OCI-LY3 (cell line): Measurements from ENCODE around the gene PGA4.
A peak's percentile ranks its signal among the peaks of the same experiment; 100 is the strongest.

Experiments
- H2AFZ ChIP-seq: fragments of 200-600, 300-600 bp; shearing (Covaris generic); 2 replicates; pipeline ENCODE4 v1.6.0; 2014; ENCODE audit warnings: antibody characterized with exemption, low read depth, low read length
- H3K27ac ChIP-seq: fragments of 200-600, 300-600 bp; sonication (generic); 2 replicates; pipeline ENCODE4 v1.5.1; 2014; ENCODE audit warnings: mild to moderate bottlenecking, low read length, moderate library complexity, mixed read lengths
- H3K27me3 ChIP-seq: fragments of 200-600, 300-600 bp; sonication (generic); 2 replicates; pipeline ENCODE4 v1.6.1; 2014; ENCODE audit warnings: low read depth, low read length, mixed read lengths
- H3K36me3 ChIP-seq: fragments of 200-600, 300-600 bp; sonication (generic); replicated peaks from 2 replicates; pipeline ENCODE3; 2014; ENCODE audit warnings: low read depth, low read length, mixed read lengths
- H3K4me1 ChIP-seq: fragments of 300-600, 200-600 bp; sonication (generic); 2 replicates; pipeline ENCODE4 v1.6.1; 2014; ENCODE audit warnings: low read length, mixed read lengths
- H3K4me2 ChIP-seq: fragments of 200-600, 300-600 bp; sonication (generic); 2 replicates; pipeline ENCODE4 v1.6.1; 2014; ENCODE audit warnings: low read length, mixed read lengths
- H3K4me3 ChIP-seq: fragments of 300-600, 200-600 bp; sonication (generic); 2 replicates; pipeline ENCODE4 v1.5.1; 2014; ENCODE audit warnings: antibody characterized with exemption, mild to moderate bottlenecking, low read length, moderate library complexity
- H3K79me2 ChIP-seq: fragments of 300-600, 200-600 bp; shearing (Covaris generic); 2 replicates; pipeline ENCODE4 v1.6.1; 2014; ENCODE audit warnings: mild to moderate bottlenecking, low read length, mixed read lengths
- H3K9ac ChIP-seq: fragments of 300-600, 200-600 bp; shearing (Covaris generic); 2 replicates; pipeline ENCODE4 v1.6.0; 2014; ENCODE audit warnings: mild to moderate bottlenecking, low read length, moderate library complexity
- H3K9me3 ChIP-seq: fragments of 200-600, 300-600 bp; shearing (Covaris generic); 2 replicates; pipeline ENCODE4 v1.6.1; 2014; ENCODE audit warnings: low read length, mixed read lengths; ENCODE audit not compliant: insufficient read depth
- H4K20me1 ChIP-seq: fragments of 200-600, 300-600 bp; sonication (generic); 2 replicates; pipeline ENCODE4 v1.6.1; 2016; ENCODE audit warnings: low read length, mixed read lengths; ENCODE audit not compliant: insufficient read depth
- EZH2phosphoT487 ChIP-seq: fragments of 200-600 bp; shearing (Covaris generic); IDR thresholded peaks from 2 replicates; pipeline ENCODE4 v1.6.1; 2018; ENCODE audit warnings: antibody characterized with exemption, mixed run types, low read depth
- TF ChIP-seq, protein P1 (sequence below): fragments of 200-600, 300-600 bp; sonication (generic); IDR thresholded peaks from 2 replicates; pipeline ENCODE4 v1.5.1; 2014; ENCODE audit warnings: antibody characterized with exemption, low read length, low read depth

PGA4 gene

DNA sequence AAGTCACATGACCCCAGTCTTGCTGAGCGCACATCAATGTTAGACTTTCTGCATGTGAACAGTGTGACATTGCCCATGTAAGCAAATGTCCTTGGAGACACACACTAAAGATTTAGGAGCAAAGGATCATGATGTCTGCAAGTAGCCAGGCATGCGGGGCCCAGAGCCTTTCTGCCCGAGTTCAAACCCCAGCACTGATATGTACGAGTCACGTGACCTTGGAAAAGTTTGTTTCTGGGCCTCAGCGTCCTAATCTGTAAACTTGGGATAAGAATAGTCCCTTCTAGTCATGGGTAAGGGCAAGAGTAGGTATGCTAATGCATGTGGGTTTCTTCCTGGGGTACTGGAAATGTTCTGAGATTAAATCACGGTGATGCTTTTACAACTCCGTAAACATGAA lies 35.6 kb upstream of the PGA4 start:
- Histone ChIP-seq H3K27me3 (no peaks in the 10 kb centered on the region), H3K79me2 (no peaks in the 10 kb centered on the region), H3K27ac (no peak overlapping the region), H3K4me1 (no peaks in the 10 kb centered on the region), H3K4me2 (no peak overlapping the region), H3K4me3 (no peak overlapping the region), H4K20me1 (no peaks in the 10 kb centered on the region), H2AFZ (no peak overlapping the region), H3K9me3 (no peaks in the 10 kb centered on the region), H3K9ac (no peak overlapping the region), H3K36me3 (no peaks in the 10 kb centered on the region)
- TF ChIP-seq, protein P1, sequence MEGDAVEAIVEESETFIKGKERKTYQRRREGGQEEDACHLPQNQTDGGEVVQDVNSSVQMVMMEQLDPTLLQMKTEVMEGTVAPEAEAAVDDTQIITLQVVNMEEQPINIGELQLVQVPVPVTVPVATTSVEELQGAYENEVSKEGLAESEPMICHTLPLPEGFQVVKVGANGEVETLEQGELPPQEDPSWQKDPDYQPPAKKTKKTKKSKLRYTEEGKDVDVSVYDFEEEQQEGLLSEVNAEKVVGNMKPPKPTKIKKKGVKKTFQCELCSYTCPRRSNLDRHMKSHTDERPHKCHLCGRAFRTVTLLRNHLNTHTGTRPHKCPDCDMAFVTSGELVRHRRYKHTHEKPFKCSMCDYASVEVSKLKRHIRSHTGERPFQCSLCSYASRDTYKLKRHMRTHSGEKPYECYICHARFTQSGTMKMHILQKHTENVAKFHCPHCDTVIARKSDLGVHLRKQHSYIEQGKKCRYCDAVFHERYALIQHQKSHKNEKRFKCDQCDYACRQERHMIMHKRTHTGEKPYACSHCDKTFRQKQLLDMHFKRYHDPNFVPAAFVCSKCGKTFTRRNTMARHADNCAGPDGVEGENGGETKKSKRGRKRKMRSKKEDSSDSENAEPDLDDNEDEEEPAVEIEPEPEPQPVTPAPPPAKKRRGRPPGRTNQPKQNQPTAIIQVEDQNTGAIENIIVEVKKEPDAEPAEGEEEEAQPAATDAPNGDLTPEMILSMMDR = no peak
- no peak for TF ChIP-seq EZH2phosphoT487

DNA sequence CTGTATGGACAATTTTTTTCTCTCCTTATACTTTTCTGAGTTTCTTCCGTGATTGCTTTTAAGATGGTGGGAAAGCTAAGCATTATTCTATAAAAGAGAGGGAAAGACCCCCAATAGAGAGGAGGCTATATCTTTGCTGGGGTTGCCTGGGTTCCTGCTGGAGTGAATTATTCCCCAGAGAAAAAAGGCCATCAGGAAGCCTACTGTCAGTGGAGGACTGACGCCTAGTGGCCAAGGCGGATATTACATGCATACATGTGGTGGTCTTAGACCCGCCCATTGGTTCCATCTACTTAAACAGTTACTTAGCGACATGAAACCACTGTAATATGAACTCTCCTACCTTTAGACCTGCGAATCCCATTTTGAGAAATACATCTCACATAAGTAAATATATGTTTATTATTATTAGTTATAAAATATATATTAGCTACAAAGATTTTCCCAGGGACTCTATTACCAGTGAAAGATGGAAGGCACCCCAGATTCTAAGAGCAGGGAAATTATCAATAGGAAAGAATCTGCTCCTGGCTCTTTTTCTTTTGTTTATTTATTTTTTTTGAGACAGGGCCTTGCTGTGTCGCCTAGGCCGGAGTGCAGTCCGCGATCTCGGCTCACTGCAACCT lies 34.5 kb upstream of the PGA4 start:
- H3K9ac ChIP-seq = no peak overlapping the region
- H4K20me1 ChIP-seq = no peaks in the 10 kb centered on the region
- no peak overlapping the region for H3K4me3 ChIP-seq
- H3K27ac ChIP-seq = no peak overlapping the region
- H3K4me1 ChIP-seq = no peaks in the 10 kb centered on the region
- H3K36me3 ChIP-seq = no peaks in the 10 kb centered on the region
- no peak overlapping the region for H2AFZ ChIP-seq
- TF ChIP-seq, protein P1 = peak; percentile 96
- no peak for TF ChIP-seq EZH2phosphoT487
- no peaks in the 10 kb centered on the region for H3K27me3 ChIP-seq
- no peak overlapping the region for H3K4me2 ChIP-seq
- no peaks in the 10 kb centered on the region for H3K9me3 ChIP-seq
- no peaks in the 10 kb centered on the region for H3K79me2 ChIP-seq

DNA sequence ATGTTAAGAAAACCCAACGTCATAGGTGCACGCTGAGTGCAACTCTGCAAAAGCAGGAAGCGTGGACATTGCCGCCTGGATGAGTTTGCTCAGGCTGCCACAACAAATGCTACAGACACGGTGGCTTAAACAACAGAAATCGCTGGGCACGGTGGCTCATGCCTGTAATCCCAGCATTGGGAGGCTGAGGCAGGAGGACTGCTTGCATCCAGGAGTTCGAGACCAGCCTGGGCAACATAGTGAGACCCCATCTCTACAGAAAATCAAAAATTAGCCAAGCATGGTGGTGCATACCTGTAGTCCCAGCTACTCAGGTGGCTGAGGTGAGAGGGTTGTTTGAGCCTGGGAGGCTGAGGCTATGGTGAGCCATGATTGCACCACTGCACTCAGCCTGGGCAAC lies 32.2 kb upstream of the PGA4 start:
- H3K4me3 ChIP-seq = no peak overlapping the region
- no peaks in the 10 kb centered on the region for H3K4me1 ChIP-seq
- H3K27me3 ChIP-seq = no peaks in the 10 kb centered on the region
- no peaks in the 10 kb centered on the region for H3K79me2 ChIP-seq
- no peak for TF ChIP-seq EZH2phosphoT487
- no peaks in the 10 kb centered on the region for H3K36me3 ChIP-seq
- H3K27ac ChIP-seq = no peak overlapping the region
- H3K9me3 ChIP-seq = no peaks in the 10 kb centered on the region
- no peaks in the 10 kb centered on the region for H4K20me1 ChIP-seq
- no peak overlapping the region for H3K9ac ChIP-seq
- no peak overlapping the region for H3K4me2 ChIP-seq
- H2AFZ ChIP-seq = no peak overlapping the region

DNA sequence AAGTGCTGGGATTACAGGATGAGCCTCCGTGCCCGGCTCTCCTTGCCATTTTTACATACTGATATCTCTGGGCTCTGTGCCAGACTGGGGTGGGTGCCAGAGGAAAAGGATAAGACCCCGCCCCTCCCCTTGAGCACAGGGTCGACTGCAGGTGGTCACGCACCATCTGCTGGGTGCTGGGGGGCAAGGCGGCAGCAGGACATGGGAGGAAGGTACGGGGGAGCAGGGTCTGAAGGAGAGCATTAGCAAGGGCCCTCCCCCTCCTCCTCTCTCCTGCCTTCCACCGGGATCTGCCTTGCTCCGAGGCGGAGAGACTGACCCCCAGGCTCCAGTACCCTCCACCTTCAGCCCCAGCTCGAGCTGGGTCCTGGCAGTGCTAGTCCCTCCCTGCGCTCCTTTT lies 28.6 kb upstream of the PGA4 start:
- H4K20me1 ChIP-seq = no peaks in the 10 kb centered on the region
- H3K4me2 ChIP-seq = no peak overlapping the region
- H3K27ac ChIP-seq = no peak overlapping the region
- H3K79me2 ChIP-seq = no peaks in the 10 kb centered on the region
- H2AFZ ChIP-seq = no peak overlapping the region
- no peaks in the 10 kb centered on the region for H3K9me3 ChIP-seq
- no peaks in the 10 kb centered on the region for H3K36me3 ChIP-seq
- no peak overlapping the region for H3K4me3 ChIP-seq
- TF ChIP-seq EZH2phosphoT487 = no peak
- TF ChIP-seq, protein P1 = no peak
- no peaks in the 10 kb centered on the region for H3K4me1 ChIP-seq
- no peak overlapping the region for H3K9ac ChIP-seq
- H3K27me3 ChIP-seq = peaks cover 8% of the 10 kb centered on the region
